ENCODE measurements around the gene KLK14. TPM values are rescaled to one million over a fixed set of nuclear protein-coding genes. Genes with fewer than 3 reads are reported as not detected.

KLK14 gene
- polyA plus RNA-seq, 1 donor from 2014 or later = not detected

- Histone ChIP-seq H3K4me2 (ENCODE audit: low read length) (no peak overlapping the region), H4K20me1 (ENCODE audit: insufficient read depth) (no peaks in the 10 kb centered on the region), H2AFZ (ENCODE audit: low read depth, low read length) (no peak overlapping the region), H3F3A (ENCODE audit: insufficient read depth, low read length, poor library complexity, severe bottlenecking) (no peaks in the 10 kb centered on the region), H3K27ac (ENCODE audit: low read length) (no peak overlapping the region), H3K9ac (ENCODE audit: low read length) (no peak overlapping the region), H3K9me2 (ENCODE audit: insufficient read depth, low read length) (no peaks in the 10 kb centered on the region), H3K9me3 (ENCODE audit: low read length) (no peaks in the 10 kb centered on the region), H3K27me3 (ENCODE audit: insufficient read depth, low read depth, low read length) (no peaks in the 10 kb centered on the region), H3K4me3 (ENCODE audit: low read length) (no peak overlapping the region), H3K79me2 (replicated peaks; ENCODE audit: insufficient read depth, low read length) (no peaks in the 10 kb centered on the region), H3K36me3 (ENCODE audit: insufficient read depth, low read length) (no peaks in the 10 kb centered on the region)
- TF ChIP-seq CTCF (IDR thresholded peaks at IDR 0.05; ENCODE audit: poor library complexity, severe bottlenecking) = no peak
- TF ChIP-seq POLR2AphosphoS5 (IDR thresholded peaks at IDR 0.05) = no peak
- no peak for TF ChIP-seq RAD21 (conservative IDR thresholded peaks at IDR 0.05)
These were observed 47.0 kb upstream of the KLK14 start for GRCh38 chr19:51129716-51130115.

DNA sequence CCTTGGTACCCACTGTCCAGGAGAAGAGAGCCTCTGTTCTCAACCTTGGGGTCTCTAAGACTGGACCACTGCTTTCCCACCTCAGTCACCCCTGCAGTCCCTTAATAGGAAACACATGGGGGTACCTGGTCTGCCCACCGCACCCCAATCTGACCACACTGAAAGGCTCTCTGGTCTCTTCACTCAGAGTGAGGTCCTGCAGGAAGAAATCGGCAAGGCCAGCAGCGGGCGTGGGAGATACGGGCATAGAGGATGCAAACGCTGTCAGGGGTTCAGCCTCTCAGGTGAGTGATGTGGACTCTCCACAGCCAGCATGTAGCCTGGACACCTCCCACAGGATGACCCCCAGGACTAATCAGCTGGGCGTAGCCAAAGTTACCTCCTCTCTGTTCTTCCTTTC lies 45.5 kb upstream of the KLK14 start:
- TF ChIP-seq EZH2 (IDR thresholded peaks at IDR 0.05; ENCODE audit: borderline replicate concordance, insufficient read depth, low read length, poor library complexity, severe bottlenecking) = no peak
- TF ChIP-seq, protein P1, sequence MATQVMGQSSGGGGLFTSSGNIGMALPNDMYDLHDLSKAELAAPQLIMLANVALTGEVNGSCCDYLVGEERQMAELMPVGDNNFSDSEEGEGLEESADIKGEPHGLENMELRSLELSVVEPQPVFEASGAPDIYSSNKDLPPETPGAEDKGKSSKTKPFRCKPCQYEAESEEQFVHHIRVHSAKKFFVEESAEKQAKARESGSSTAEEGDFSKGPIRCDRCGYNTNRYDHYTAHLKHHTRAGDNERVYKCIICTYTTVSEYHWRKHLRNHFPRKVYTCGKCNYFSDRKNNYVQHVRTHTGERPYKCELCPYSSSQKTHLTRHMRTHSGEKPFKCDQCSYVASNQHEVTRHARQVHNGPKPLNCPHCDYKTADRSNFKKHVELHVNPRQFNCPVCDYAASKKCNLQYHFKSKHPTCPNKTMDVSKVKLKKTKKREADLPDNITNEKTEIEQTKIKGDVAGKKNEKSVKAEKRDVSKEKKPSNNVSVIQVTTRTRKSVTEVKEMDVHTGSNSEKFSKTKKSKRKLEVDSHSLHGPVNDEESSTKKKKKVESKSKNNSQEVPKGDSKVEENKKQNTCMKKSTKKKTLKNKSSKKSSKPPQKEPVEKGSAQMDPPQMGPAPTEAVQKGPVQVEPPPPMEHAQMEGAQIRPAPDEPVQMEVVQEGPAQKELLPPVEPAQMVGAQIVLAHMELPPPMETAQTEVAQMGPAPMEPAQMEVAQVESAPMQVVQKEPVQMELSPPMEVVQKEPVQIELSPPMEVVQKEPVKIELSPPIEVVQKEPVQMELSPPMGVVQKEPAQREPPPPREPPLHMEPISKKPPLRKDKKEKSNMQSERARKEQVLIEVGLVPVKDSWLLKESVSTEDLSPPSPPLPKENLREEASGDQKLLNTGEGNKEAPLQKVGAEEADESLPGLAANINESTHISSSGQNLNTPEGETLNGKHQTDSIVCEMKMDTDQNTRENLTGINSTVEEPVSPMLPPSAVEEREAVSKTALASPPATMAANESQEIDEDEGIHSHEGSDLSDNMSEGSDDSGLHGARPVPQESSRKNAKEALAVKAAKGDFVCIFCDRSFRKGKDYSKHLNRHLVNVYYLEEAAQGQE (IDR thresholded peaks at IDR 0.05; ENCODE audit: borderline replicate concordance) = no peak
- Histone ChIP-seq H3K9ac (ENCODE audit: low read length) (no peak overlapping the region), H3K27me3 (ENCODE audit: insufficient read depth, low read depth, low read length) (no peaks in the 10 kb centered on the region), H3K4me3 (ENCODE audit: low read length) (no peak overlapping the region), H3K4me2 (ENCODE audit: low read length) (no peak overlapping the region), H4K20me1 (ENCODE audit: insufficient read depth) (no peaks in the 10 kb centered on the region), H3F3A (ENCODE audit: insufficient read depth, low read length, poor library complexity, severe bottlenecking) (no peaks in the 10 kb centered on the region), H3K9me3 (ENCODE audit: low read length) (no peaks in the 10 kb centered on the region), H3K27ac (ENCODE audit: low read length) (no peak overlapping the region), H2AFZ (ENCODE audit: low read depth, low read length) (no peak overlapping the region), H3K79me2 (replicated peaks; ENCODE audit: insufficient read depth, low read length) (no peaks in the 10 kb centered on the region), H3K9me2 (ENCODE audit: insufficient read depth, low read length) (no peaks in the 10 kb centered on the region), H3K36me3 (ENCODE audit: insufficient read depth, low read length) (no peaks in the 10 kb centered on the region)

DNA sequence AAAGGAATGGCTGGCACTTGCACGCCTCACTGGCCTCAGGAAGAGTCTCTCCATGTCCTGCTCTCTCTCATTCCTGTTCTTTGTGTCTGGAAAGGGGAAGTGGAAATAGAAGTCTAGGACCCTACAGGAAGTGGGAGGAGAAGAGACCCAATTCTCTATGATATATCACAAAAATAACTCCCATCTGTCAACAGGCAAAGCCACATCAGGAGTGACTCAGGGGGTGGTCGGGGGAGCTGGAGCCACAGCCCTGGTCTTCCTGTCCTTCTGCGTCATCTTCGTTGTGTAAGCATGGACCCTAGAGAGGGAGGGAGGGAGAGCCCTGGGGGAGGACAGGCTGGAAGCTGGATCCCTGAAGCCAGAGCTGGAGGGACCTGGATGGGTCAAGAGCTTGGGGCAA lies 45.1 kb upstream of the KLK14 start:
- no peak overlapping the region for H3K9ac ChIP-seq (ENCODE audit: low read length)

More for the DNA sequence above, 45.1 kb upstream of the KLK14 start:
- H3K9me3 ChIP-seq (ENCODE audit: low read length) = no peaks in the 10 kb centered on the region
- H3F3A ChIP-seq (ENCODE audit: insufficient read depth, low read length, poor library complexity, severe bottlenecking) = no peaks in the 10 kb centered on the region
- no peaks in the 10 kb centered on the region for H3K27me3 ChIP-seq (ENCODE audit: insufficient read depth, low read depth, low read length)
- no peak overlapping the region for H3K4me2 ChIP-seq (ENCODE audit: low read length)
- TF ChIP-seq RAD21 (conservative IDR thresholded peaks at IDR 0.05) = no peak
- no peak for TF ChIP-seq MXI1 (conservative IDR thresholded peaks at IDR 0.05; ENCODE audit: poor library complexity, severe bottlenecking)
- TF ChIP-seq TAF1 (IDR thresholded peaks at IDR 0.05; ENCODE audit: low read depth) = no peak
- TF ChIP-seq EZH2 (IDR thresholded peaks at IDR 0.05; ENCODE audit: borderline replicate concordance, insufficient read depth, low read length, poor library complexity, severe bottlenecking) = no peak
- no peak for TF ChIP-seq POLR2AphosphoS5 (IDR thresholded peaks at IDR 0.05)
- TF ChIP-seq CTCF (IDR thresholded peaks at IDR 0.05; ENCODE audit: poor library complexity, severe bottlenecking) = no peak
- TF ChIP-seq, protein P1 (IDR thresholded peaks at IDR 0.05; ENCODE audit: borderline replicate concordance) = no peak
- no peak for TF ChIP-seq EP300 (conservative IDR thresholded peaks at IDR 0.05; ENCODE audit: poor library complexity, severe bottlenecking)
- TF ChIP-seq SMC3 (conservative IDR thresholded peaks at IDR 0.05; ENCODE audit: poor library complexity) = no peak
- no peak overlapping the region for H3K4me3 ChIP-seq (ENCODE audit: low read length)
- no peak overlapping the region for H2AFZ ChIP-seq (ENCODE audit: low read depth, low read length)
- no peaks in the 10 kb centered on the region for H3K36me3 ChIP-seq (ENCODE audit: insufficient read depth, low read length)
- H3K79me2 ChIP-seq (replicated peaks; ENCODE audit: insufficient read depth, low read length) = no peaks in the 10 kb centered on the region
- H3K9me2 ChIP-seq (ENCODE audit: insufficient read depth, low read length) = no peaks in the 10 kb centered on the region
- H3K27ac ChIP-seq (ENCODE audit: low read length) = no peak overlapping the region
- H4K20me1 ChIP-seq (ENCODE audit: insufficient read depth) = no peaks in the 10 kb centered on the region
